Thoracic aorta (tissue), 2 donors: ENCODE measurements around the gene IQCB1. TPM values are rescaled to one million over a fixed set of nuclear protein-coding genes. Genes with fewer than 3 reads are reported as not detected.
"Not testable (repeated sequence)": the region's sequence is repeated elsewhere in the genome, so short reads cannot be mapped to it uniquely, and the experiment has no call there.

ENCODE experiments used
- ATAC-seq: fragments of 150-250 bp; one replicate; pipeline ENCODE4 v1.8.0; 2017; ENCODE audit warnings: low read depth; ENCODE audit not compliant: insufficient number of reproducible peaks, low FRiP score
- DNase-seq: peaks from one replicate; pipeline ENCODE4 v3.0.0-alpha.2; 2020; ENCODE audit warnings: low spot score
- H3K27ac ChIP-seq, 2 donors: fragments of 200-600 bp; sonication (generic); 1 replicate in 1 of 2; 2 replicates in 1 of 2; pipeline ENCODE4 v1.5.1; 2016; ENCODE audit warnings: mild to moderate bottlenecking in 2 of 2, moderate library complexity in 2 of 2
- H3K27me3 ChIP-seq: fragments of 200-600 bp; sonication (generic); replicated peaks from 2 replicates; pipeline ENCODE4 v1.6.0; 2016; ENCODE audit warnings: mild to moderate bottlenecking; ENCODE audit not compliant: insufficient read depth
- H3K36me3 ChIP-seq: fragments of 200-600 bp; sonication (generic); one replicate; pipeline ENCODE4 v1.5.1; 2016
- H3K4me1 ChIP-seq, 2 donors: fragments of 200-600 bp; sonication (generic); 1 replicate in 1 of 2; 2 replicates in 1 of 2; pipeline versions ENCODE4 v1.5.1 to v1.6.0; 2016; ENCODE audit warnings: low read depth in 2 of 2, mild to moderate bottlenecking in 1 of 2; ENCODE audit not compliant: control insufficient read depth in 1 of 2
- H3K4me3 ChIP-seq: fragments of 200-600 bp; sonication (generic); 2 replicates; pipeline ENCODE4 v1.5.1; 2016; ENCODE audit warnings: mild to moderate bottlenecking
- H3K9me3 ChIP-seq: fragments of 200-600 bp; sonication (generic); 2 replicates; pipeline ENCODE4 v1.5.1; 2016
- CTCF ChIP-seq: fragments of 200-600 bp; sonication (generic); IDR thresholded peaks from one replicate; pipeline ENCODE4 v1.5.1; 2019; ENCODE audit warnings: antibody characterized with exemption
- total RNA-seq, 2 donors: library from RNA; depleted of rRNA; stranded (reverse); fragments of >200 nt; gene quantifications; one replicate each; pipeline versions ENCODE4 v1.1.0 to v1.2.3, GENCODE V29; 2016

IQCB1 gene
- total RNA-seq, 2 donors from 2014 or later, result 19.3 to 28.4 TPM

DNA sequence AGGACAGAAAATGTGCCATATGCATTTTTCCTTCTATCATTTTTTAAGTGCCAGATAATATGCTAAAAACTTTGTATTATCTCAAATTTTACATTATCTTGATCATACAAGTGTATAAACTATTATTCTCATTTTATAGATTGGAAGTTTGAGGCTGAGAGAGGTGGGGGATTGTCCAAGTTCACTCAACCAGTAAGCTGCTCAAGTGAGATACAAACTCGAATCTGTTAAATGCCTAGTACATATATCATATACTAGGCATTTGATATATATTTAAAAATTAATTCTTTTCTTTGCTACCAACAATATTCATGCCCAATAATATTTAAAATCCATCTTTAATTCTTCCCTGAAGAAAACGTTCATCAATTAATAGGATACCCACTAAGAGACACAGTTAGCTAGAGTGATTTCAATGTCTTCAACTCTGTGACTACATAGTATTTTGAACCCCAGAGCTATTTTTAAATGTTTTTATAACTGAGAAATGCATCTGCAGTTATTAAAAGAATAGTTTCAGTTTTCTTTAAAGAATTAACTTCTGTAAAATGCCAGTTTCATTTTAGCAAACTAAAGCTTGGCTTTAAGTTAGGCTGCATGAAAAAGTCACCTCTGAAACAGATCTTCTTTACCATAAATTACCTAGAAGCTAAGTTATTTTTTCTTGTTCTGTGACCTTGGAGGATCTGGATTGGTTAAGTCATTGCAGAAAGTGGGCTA lies 40.4 kb downstream of the IQCB1 start:
- H3K4me3 ChIP-seq, result no peak overlapping the region
- peaks cover 2% of the 10 kb centered on the region for H3K36me3 ChIP-seq
- TF ChIP-seq CTCF, result no peak
- H3K4me1 ChIP-seq, result no peaks in the 10 kb centered on the region
- H3K27ac ChIP-seq, result no peak overlapping the region
- ATAC-seq, result no peak
- DNase-seq, result no peak
- H3K27me3 ChIP-seq, result no peaks in the 10 kb centered on the region
- H3K9me3 ChIP-seq, result no peaks in the 10 kb centered on the region

DNA sequence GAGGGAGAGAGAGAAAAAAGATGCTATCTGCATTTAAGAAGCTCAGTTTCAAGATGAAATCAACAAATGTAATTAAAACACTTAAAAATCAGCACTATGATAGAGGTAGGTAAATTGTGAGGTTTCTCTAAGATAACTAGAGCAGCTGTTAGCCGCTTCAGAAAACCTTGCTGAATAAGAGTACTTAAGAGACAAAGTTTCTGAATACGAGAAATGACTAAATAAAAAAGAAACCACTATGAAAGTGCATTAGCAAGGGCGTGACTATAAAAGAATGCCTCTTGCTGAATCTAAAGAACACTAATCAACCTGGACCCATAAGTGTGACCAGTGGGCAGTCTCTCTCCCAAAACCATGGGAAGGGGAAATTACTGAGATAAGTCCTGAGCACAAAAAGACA lies 41.8 kb downstream of the IQCB1 start:
- H3K27ac ChIP-seq, result no peak overlapping the region
- H3K36me3 ChIP-seq, result peaks cover 13% of the 10 kb centered on the region
- ATAC-seq (no peak), DNase-seq (no peak)
- H3K27me3 ChIP-seq, result no peaks in the 10 kb centered on the region
- no peaks in the 10 kb centered on the region for H3K9me3 ChIP-seq
- H3K4me3 ChIP-seq, result no peak overlapping the region
- TF ChIP-seq CTCF, result no peak
- H3K4me1 ChIP-seq, result no peaks in the 10 kb centered on the region

DNA sequence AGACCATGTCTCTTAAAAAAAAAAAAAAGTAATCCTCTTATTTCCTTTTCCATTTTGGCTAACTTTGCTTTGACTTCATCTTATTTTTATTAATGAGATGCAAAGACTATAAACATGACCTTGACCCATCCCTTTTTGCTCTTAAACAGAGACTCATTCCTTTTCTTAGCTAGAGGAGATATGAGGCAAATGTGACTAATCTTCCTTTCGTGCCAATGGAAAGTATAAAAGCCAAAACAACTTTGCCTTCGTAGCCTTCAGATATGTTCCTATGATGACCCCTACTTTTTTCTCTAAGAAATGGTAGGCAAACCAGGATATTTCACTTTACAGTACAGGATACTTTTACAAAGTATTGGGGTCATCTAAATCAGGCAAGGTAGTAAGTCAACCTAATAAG lies 48.4 kb downstream of the IQCB1 start:
- Histone ChIP-seq H3K36me3 (peaks cover 16% of the 10 kb centered on the region), H3K27ac (peak overlapping the region in 1 of 2 donors; percentile 29), H3K4me1 (no peaks in the 10 kb centered on the region), H3K4me3 (no peak overlapping the region), H3K9me3 (no peaks in the 10 kb centered on the region), H3K27me3 (no peaks in the 10 kb centered on the region)
- no peak for TF ChIP-seq CTCF
- no peak for DNase-seq
- no peak for ATAC-seq

- not testable (repeated sequence) for H3K9me3 ChIP-seq, DNase-seq, ATAC-seq, H3K27ac ChIP-seq, H3K27me3 ChIP-seq, H3K4me1 ChIP-seq, H3K4me3 ChIP-seq
- peaks cover 17% of the 10 kb centered on the region for H3K36me3 ChIP-seq
Measured at GRCh38 chr3:121782784-121783183, 52.1 kb downstream of the IQCB1 start.

DNA sequence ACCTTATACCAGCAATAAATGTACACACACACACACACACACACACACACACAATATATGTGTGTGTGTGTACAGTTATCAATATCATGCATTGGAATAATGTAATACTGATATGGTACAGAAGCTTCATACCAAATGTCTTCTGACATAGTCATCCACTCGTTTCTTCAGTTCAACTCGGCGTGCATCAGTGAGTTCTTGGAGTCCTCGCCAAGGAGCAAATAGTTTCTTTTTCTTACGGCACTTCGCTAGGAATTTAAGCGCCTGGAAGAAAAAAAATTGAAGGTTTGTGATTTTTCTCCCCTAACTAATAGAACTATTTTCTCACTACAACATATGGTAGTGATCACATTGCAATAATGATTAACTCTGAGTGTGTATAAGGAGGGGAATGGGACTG lies 53.2 kb downstream of the IQCB1 start:
- no peak for ATAC-seq
- DNase-seq, result no peak
- Histone ChIP-seq H3K4me3 (no peak overlapping the region), H3K4me1 (no peaks in the 10 kb centered on the region), H3K27ac (no peak overlapping the region), H3K9me3 (no peaks in the 10 kb centered on the region), H3K36me3 (peaks cover 18% of the 10 kb centered on the region), H3K27me3 (no peaks in the 10 kb centered on the region)
- TF ChIP-seq CTCF, result no peak

- not testable (repeated sequence) for H3K4me1 ChIP-seq, H3K9me3 ChIP-seq, DNase-seq, ATAC-seq, H3K27ac ChIP-seq, H3K4me3 ChIP-seq, H3K27me3 ChIP-seq
- peaks cover 32% of the 10 kb centered on the region for H3K36me3 ChIP-seq
Measured at GRCh38 chr3:121775095-121775494, 59.8 kb downstream of the IQCB1 start.
